Hepatocyte (in vitro differentiated cells): Measurements from ENCODE around the gene USP37.

Source experiments
- EZH2 ChIP-seq: fragments of 200-600 bp; sonication (generic); IDR thresholded peaks from 2 replicates; pipeline ENCODE4 v1.6.1; 2016; ENCODE audit warnings: antibody characterized with exemption, mild to moderate bottlenecking, borderline replicate concordance
- EZH2phosphoT487 ChIP-seq: fragments of 200-600 bp; sonication (generic); IDR thresholded peaks from one replicate; pipeline ENCODE4 v1.6.1; 2018; ENCODE audit warnings: antibody characterized with exemption, mild to moderate bottlenecking, low read depth, moderate library complexity; ENCODE audit not compliant: unreplicated experiment, severe bottlenecking
- TF ChIP-seq, protein P1 (sequence below): fragments of 200-600 bp; sonication (generic); IDR thresholded peaks from 2 replicates; pipeline ENCODE4 v1.5.1; 2016; ENCODE audit warnings: antibody characterized with exemption, mild to moderate bottlenecking; ENCODE audit not compliant: poor library complexity

DNA sequence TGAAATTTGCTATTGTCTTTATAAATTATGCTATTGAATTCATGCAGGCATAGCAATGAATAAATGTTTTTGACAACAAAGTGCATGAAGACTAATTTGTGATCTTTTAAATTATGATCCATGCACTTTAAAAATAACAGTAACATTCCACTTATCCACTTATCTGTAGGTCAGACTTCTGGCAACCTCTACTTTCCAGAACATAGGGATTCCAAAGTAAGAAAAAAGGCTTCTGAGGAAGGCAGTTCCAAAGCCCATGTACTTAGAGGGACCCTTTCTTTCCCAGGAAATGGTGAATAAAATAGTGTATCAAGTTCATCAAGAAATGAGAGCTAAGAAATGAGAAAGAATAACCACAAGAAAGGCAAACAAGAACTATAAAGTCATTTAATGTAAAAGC lies 90.9 kb downstream of the USP37 start:
- TF ChIP-seq, protein P1, sequence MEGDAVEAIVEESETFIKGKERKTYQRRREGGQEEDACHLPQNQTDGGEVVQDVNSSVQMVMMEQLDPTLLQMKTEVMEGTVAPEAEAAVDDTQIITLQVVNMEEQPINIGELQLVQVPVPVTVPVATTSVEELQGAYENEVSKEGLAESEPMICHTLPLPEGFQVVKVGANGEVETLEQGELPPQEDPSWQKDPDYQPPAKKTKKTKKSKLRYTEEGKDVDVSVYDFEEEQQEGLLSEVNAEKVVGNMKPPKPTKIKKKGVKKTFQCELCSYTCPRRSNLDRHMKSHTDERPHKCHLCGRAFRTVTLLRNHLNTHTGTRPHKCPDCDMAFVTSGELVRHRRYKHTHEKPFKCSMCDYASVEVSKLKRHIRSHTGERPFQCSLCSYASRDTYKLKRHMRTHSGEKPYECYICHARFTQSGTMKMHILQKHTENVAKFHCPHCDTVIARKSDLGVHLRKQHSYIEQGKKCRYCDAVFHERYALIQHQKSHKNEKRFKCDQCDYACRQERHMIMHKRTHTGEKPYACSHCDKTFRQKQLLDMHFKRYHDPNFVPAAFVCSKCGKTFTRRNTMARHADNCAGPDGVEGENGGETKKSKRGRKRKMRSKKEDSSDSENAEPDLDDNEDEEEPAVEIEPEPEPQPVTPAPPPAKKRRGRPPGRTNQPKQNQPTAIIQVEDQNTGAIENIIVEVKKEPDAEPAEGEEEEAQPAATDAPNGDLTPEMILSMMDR: no peak
- TF ChIP-seq EZH2: no peak
- no peak for TF ChIP-seq EZH2phosphoT487
